HepG2 (cell line): Measurements from ENCODE around the gene PPIA. TPM values are rescaled to one million over a fixed set of nuclear protein-coding genes. Genes with fewer than 3 reads are reported as not detected.

Experiments
- AGO2 ChIP-seq: fragments of 200-400 bp; formaldehyde crosslinking; optimal IDR thresholded peaks from 2 replicates; pipeline ENCODE3; 2017; ENCODE audit warnings: mild to moderate bottlenecking, low read depth, low read length, moderate library complexity
- PAF1 ChIP-seq: IDR thresholded peaks from 2 replicates; pipeline ENCODE4 v1.6.1; 2016; ENCODE audit warnings: missing genetic modification reagents, missing compliant biosample characterization
- RARA ChIP-seq: IDR thresholded peaks from 2 replicates; pipeline ENCODE4 v1.6.1; 2016; ENCODE audit warnings: missing genetic modification reagents, missing compliant biosample characterization
- RBFOX2 ChIP-seq: fragments of 200-400 bp; formaldehyde crosslinking; IDR thresholded peaks from 2 replicates; pipeline ENCODE4 v1.6.1; 2017; ENCODE audit warnings: low read depth, mild to moderate bottlenecking, low read length
- ZNF777 ChIP-seq: sonication (generic); formaldehyde crosslinking; IDR thresholded peaks from 2 replicates; pipeline ENCODE4 v1.4.0; 2020; ENCODE audit warnings: missing genetic modification reagents
- ZNF781 ChIP-seq: sonication (generic); formaldehyde crosslinking; IDR thresholded peaks from 2 replicates; pipeline ENCODE4 v1.5.1; 2020; ENCODE audit warnings: borderline replicate concordance, mild to moderate bottlenecking, missing genetic modification reagents; ENCODE audit errors: not compliant biosample characterization
- polyA plus RNA-seq, 8 experiments: library from polyadenylated mRNA; depleted of rRNA in 3 of 8; stranded (reverse) in 7 of 8; unstranded in 1 of 8; fragments of >200 nt; fragmentation: Illumina TruSeq in 4 of 8; extraction: Trizol in 4 of 8; gene quantifications; 2 replicates each; pipeline versions ENCODE4 v1.2.1 to v1.2.3, GENCODE V29; 2011 to 2016; ENCODE audit warnings: low read depth in 4 of 8, missing spikeins in 1 of 8, mixed read lengths in 1 of 8; ENCODE audit not compliant: insufficient read depth in 1 of 8
- total RNA-seq, 5 experiments: library from RNA; depleted of rRNA; stranded (reverse); fragments of >200 nt; fragmentation: Illumina TruSeq; extraction: Trizol; gene quantifications; 2 replicates each; pipeline ENCODE4 v1.2.3, GENCODE V29; 2016; ENCODE audit warnings: low read depth in 1 of 5
- TF ChIP-seq, protein P1 (sequence below): IDR thresholded peaks from 2 replicates; pipeline ENCODE4 v1.6.1; 2016; ENCODE audit warnings: low read depth, missing genetic modification reagents, missing compliant biosample characterization
- TF ChIP-seq, protein P2 (sequence below): sonication (generic); formaldehyde crosslinking; IDR thresholded peaks from 2 replicates; pipeline ENCODE4 v1.4.0; 2020; ENCODE audit warnings: mild to moderate bottlenecking, missing genetic modification reagents

PPIA gene
- total and polyA plus RNA-seq, 2 of the 13 experiments (the other 11 are each of a cell fraction or from before 2014, with no cell fraction given) = 2,268 to 3,010 TPM

DNA sequence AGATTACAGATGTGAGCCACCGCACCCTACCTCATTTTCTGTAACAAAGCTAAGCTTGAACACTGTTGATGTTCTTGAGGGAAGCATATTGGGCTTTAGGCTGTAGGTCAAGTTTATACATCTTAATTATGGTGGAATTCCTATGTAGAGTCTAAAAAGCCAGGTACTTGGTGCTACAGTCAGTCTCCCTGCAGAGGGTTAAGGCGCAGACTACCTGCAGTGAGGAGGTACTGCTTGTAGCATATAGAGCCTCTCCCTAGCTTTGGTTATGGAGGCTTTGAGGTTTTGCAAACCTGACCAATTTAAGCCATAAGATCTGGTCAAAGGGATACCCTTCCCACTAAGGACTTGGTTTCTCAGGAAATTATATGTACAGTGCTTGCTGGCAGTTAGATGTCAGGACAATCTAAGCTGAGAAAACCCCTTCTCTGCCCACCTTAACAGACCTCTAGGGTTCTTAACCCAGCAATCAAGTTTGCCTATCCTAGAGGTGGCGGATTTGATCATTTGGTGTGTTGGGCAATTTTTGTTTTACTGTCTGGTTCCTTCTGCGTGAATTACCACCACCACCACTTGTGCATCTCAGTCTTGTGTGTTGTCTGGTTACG lies 6.0 kb downstream of the PPIA start (continued):
- TF ChIP-seq, protein P1, sequence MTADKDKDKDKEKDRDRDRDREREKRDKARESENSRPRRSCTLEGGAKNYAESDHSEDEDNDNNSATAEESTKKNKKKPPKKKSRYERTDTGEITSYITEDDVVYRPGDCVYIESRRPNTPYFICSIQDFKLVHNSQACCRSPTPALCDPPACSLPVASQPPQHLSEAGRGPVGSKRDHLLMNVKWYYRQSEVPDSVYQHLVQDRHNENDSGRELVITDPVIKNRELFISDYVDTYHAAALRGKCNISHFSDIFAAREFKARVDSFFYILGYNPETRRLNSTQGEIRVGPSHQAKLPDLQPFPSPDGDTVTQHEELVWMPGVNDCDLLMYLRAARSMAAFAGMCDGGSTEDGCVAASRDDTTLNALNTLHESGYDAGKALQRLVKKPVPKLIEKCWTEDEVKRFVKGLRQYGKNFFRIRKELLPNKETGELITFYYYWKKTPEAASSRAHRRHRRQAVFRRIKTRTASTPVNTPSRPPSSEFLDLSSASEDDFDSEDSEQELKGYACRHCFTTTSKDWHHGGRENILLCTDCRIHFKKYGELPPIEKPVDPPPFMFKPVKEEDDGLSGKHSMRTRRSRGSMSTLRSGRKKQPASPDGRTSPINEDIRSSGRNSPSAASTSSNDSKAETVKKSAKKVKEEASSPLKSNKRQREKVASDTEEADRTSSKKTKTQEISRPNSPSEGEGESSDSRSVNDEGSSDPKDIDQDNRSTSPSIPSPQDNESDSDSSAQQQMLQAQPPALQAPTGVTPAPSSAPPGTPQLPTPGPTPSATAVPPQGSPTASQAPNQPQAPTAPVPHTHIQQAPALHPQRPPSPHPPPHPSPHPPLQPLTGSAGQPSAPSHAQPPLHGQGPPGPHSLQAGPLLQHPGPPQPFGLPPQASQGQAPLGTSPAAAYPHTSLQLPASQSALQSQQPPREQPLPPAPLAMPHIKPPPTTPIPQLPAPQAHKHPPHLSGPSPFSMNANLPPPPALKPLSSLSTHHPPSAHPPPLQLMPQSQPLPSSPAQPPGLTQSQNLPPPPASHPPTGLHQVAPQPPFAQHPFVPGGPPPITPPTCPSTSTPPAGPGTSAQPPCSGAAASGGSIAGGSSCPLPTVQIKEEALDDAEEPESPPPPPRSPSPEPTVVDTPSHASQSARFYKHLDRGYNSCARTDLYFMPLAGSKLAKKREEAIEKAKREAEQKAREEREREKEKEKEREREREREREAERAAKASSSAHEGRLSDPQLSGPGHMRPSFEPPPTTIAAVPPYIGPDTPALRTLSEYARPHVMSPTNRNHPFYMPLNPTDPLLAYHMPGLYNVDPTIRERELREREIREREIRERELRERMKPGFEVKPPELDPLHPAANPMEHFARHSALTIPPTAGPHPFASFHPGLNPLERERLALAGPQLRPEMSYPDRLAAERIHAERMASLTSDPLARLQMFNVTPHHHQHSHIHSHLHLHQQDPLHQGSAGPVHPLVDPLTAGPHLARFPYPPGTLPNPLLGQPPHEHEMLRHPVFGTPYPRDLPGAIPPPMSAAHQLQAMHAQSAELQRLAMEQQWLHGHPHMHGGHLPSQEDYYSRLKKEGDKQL (CRISPR knock-in tag) = no peak
- peak; percentile 72 for TF ChIP-seq PAF1 (CRISPR knock-in tag)
- TF ChIP-seq, protein P2, sequence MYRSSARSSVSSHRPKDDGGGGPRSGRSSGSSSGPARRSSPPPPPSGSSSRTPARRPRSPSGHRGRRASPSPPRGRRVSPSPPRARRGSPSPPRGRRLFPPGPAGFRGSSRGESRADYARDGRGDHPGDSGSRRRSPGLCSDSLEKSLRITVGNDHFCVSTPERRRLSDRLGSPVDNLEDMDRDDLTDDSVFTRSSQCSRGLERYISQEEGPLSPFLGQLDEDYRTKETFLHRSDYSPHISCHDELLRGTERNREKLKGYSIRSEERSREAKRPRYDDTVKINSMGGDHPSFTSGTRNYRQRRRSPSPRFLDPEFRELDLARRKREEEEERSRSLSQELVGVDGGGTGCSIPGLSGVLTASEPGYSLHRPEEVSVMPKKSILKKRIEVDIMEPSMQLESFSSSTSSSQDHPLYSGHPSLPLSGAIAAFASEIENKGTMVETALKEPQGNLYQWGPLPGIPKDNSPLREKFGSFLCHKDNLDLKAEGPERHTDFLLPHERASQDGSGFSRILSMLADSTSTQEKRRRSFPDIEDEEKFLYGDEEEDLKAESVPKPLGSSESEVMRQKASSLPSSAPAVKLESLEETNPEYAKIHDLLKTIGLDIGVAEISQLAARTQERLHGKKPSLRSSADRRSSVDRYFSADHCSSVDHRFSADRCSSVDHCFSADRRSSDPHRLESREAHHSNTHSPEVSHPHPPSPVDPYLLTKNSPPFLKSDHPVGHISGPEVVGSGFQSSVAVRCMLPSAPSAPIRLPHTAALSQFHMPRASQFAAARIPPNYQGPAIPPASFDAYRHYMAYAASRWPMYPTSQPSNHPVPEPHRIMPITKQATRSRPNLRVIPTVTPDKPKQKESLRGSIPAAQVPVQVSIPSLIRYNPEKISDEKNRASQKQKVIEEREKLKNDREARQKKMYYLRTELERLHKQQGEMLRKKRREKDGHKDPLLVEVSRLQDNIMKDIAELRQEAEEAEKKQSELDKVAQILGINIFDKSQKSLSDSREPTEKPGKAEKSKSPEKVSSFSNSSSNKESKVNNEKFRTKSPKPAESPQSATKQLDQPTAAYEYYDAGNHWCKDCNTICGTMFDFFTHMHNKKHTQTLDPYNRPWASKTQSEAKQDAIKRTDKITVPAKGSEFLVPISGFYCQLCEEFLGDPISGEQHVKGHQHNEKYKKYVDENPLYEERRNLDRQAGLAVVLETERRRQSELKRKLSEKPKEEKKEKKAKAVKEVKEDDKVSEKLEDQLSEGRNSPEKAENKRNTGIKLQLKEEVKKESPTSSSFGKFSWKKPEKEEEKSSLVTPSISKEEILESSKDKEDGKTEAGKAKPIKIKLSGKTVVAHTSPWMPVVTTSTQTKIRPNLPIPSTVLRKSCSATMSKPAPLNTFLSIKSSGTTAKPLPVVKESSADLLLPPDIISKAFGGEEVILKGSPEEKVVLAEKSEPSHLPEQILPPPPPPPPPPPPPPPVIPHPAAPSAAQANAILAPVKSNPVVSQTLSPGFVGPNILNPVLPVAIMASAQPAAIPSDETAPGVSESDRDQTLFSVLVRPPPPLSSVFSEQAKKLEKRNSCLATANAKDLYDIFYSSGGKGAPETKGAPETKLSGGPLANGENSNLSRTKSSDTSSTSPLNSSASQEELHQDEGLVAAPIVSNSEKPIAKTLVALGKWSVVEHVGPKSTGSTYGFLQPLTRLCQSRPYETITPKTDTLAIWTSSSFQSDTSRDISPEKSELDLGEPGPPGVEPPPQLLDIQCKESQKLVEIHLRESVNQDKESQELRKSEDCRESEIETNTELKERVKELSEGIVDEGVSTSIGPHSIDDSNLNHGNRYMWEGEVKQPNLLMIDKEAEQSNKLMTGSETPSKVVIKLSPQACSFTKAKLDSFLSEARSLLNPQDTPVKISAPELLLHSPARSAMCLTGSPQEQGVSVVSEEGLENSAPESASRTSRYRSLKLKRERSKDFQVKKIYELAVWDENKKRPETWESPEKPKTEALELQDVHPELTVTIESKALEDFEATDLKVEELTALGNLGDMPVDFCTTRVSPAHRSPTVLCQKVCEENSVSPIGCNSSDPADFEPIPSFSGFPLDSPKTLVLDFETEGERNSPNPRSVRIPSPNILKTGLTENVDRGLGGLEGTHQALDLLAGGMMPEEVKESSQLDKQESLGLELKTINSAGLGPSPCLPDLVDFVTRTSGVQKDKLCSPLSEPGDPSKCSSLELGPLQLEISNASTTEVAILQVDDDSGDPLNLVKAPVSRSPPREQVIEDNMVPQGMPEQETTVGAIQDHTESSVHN (CRISPR knock-in tag) = no peak
- peak; percentile 81 for TF ChIP-seq RBFOX2
- peak; percentile 79 for TF ChIP-seq AGO2
- TF ChIP-seq RARA = no peak
- TF ChIP-seq ZNF781 = peak; percentile 52
- no peak for TF ChIP-seq ZNF777
